Measurements from ENCODE around the gene SLAMF8. TPM values are rescaled to one million over a fixed set of nuclear protein-coding genes. Genes with fewer than 3 reads are reported as not detected.

SLAMF8 gene
- total RNA-seq, 1 experiment from 2014 or later = not detected

- H3K27ac Mint-ChIP-seq = no peak overlapping the region
- ChIA-PET CTCF (interaction anchor here (0.6 to 3.2 kb wide), 12 partner anchors 10 to 153 kb away, joined by 3 to 17 read pairs (median 4); no protein-coding TSS in a partner anchor), POLR2A (no interaction called here)
- no peaks in the 10 kb centered on the region for H3K9me3 Mint-ChIP-seq
- H3K27me3 Mint-ChIP-seq (ENCODE audit: low read depth) = peaks cover 46% of the 10 kb centered on the region
- peaks cover 6% of the 10 kb centered on the region for H3K4me1 Mint-ChIP-seq
- ATAC-seq = peak; percentile 79
- H3K36me3 Mint-ChIP-seq = no peaks in the 10 kb centered on the region
- peak; percentile 54; the same call in 1 of the 2 replicates for TF ChIP-seq TP53 (CRISPR knock-in tag; IDR thresholded peaks at IDR 0.05)
- TF ChIP-seq ZNF425 (CRISPR knock-in tag; conservative IDR thresholded peaks at IDR 0.05) = no peak
- H3K4me3 Mint-ChIP-seq = peak overlapping the region; percentile 87
- DNase-seq (ENCODE audit: low spot score) = peak; percentile 67
These were observed 27.5 kb downstream of the SLAMF8 start for GRCh38 chr1:159854116-159854692.

- Mint-ChIP-seq H3K9me3 (no peaks in the 10 kb centered on the region), H3K36me3 (no peaks in the 10 kb centered on the region), H3K27me3 (ENCODE audit: low read depth) (peaks cover 46% of the 10 kb centered on the region), H3K4me1 (peaks cover 6% of the 10 kb centered on the region), H3K4me3 (peak overlapping the region; percentile 87), H3K27ac (no peak overlapping the region)
- ChIA-PET POLR2A (no interaction called here), CTCF (interaction anchor here (0.9 to 3.2 kb wide), 8 partner anchors 18 to 152 kb away, joined by 3 to 17 read pairs (median 6); no protein-coding TSS in a partner anchor)
- ATAC-seq (peak; percentile 83), DNase-seq (ENCODE audit: low spot score) (peak; percentile 68)
- TF ChIP-seq NR2C2 (CRISPR knock-in tag; IDR thresholded peaks at IDR 0.05) = no peak
- no peak for TF ChIP-seq ZNF532 (CRISPR knock-in tag; IDR thresholded peaks at IDR 0.05; ENCODE audit: borderline replicate concordance)
- no peak for TF ChIP-seq USF1 (CRISPR knock-in tag; IDR thresholded peaks at IDR 0.05)
- no peak for TF ChIP-seq ZNF281 (CRISPR knock-in tag; IDR thresholded peaks at IDR 0.05)
- TF ChIP-seq ZMAT4 (CRISPR knock-in tag; IDR thresholded peaks at IDR 0.05) = no peak
- TF ChIP-seq TEAD4 (CRISPR knock-in tag; IDR thresholded peaks at IDR 0.05) = no peak
- TF ChIP-seq ETV6 (CRISPR knock-in tag; IDR thresholded peaks at IDR 0.05) = no peak
- TF ChIP-seq KAT7 (CRISPR knock-in tag; IDR thresholded peaks at IDR 0.05; ENCODE audit: borderline replicate concordance) = no peak
- TF ChIP-seq USF2 (CRISPR knock-in tag; IDR thresholded peaks at IDR 0.05) = no peak
- TF ChIP-seq IRF1 (CRISPR knock-in tag; IDR thresholded peaks at IDR 0.05) = no peak
- 0 out of 2 replicates have a peak, but pooled peaks have one; percentile 48 for TF ChIP-seq ZNF138 (CRISPR knock-in tag; conservative IDR thresholded peaks at IDR 0.05)
- TF ChIP-seq ELF4 (CRISPR knock-in tag; IDR thresholded peaks at IDR 0.05; ENCODE audit: low read depth) = no peak
- TF ChIP-seq NR3C1 (CRISPR knock-in tag; conservative IDR thresholded peaks at IDR 0.05; ENCODE audit: low read depth) = 0 out of 2 replicates have a peak, but pooled peaks have one; percentile 49
- no peak for TF ChIP-seq ATF6 (CRISPR knock-in tag; IDR thresholded peaks at IDR 0.05)
- TF ChIP-seq SP1 (CRISPR knock-in tag; conservative IDR thresholded peaks at IDR 0.05) = peak; percentile 43; the same call in 1 of the 2 replicates
- TF ChIP-seq TCF7 (CRISPR knock-in tag; IDR thresholded peaks at IDR 0.05; ENCODE audit: low read depth) = no peak
- no peak for TF ChIP-seq MYBL2 (CRISPR knock-in tag; IDR thresholded peaks at IDR 0.05)
- TF ChIP-seq NFE2L1 (CRISPR knock-in tag; IDR thresholded peaks at IDR 0.05) = no peak
These were observed 28.1 kb downstream of the SLAMF8 start for GRCh38 chr1:159854693-159855192.
